HepG2 (cell line): ENCODE data around the gene P2RX3. TPM values are rescaled to one million over a fixed set of nuclear protein-coding genes. Genes with fewer than 3 reads are reported as not detected.

ENCODE experiments used
- ARID4A ChIP-seq: sonication (generic); formaldehyde crosslinking; IDR thresholded peaks from 2 replicates; pipeline ENCODE4 v1.5.0; 2020; ENCODE audit warnings: mild to moderate bottlenecking, missing genetic modification reagents, borderline replicate concordance
- HNRNPLL ChIP-seq: fragments of 200-400 bp; formaldehyde crosslinking; IDR thresholded peaks from 2 replicates; pipeline ENCODE4 v1.6.1; 2017; ENCODE audit warnings: mild to moderate bottlenecking, low read depth, low read length; ENCODE audit not compliant: poor library complexity, severe bottlenecking
- MYC ChIP-seq: sonication (generic); formaldehyde crosslinking; IDR thresholded peaks from 2 replicates; pipeline ENCODE4 v1.9.0; 2021; ENCODE audit warnings: missing genetic modification reagents, borderline replicate concordance
- SP1 ChIP-seq, 2 experiments: fragments of 450-650 bp in 1 of 2; sonication (generic) in 1 of 2; formaldehyde crosslinking in 1 of 2; IDR thresholded peaks; 2 replicates each; pipeline versions ENCODE4 v1.4.0 to v1.6.1; 2016 to 2020; ENCODE audit warnings: missing genetic modification reagents in 1 of 2
- TBX2 ChIP-seq: sonication (generic); formaldehyde crosslinking; IDR thresholded peaks from 2 replicates; pipeline ENCODE4 v1.5.0; 2020; ENCODE audit warnings: missing genetic modification reagents, mild to moderate bottlenecking, borderline replicate concordance
- TFE3 ChIP-seq: IDR thresholded peaks from 2 replicates; pipeline ENCODE4 v1.6.1; 2016
- ZNF10 ChIP-seq: sonication (generic); formaldehyde crosslinking; IDR thresholded peaks from 2 replicates; pipeline ENCODE4 v1.4.0; 2020; ENCODE audit warnings: mild to moderate bottlenecking, low read depth, missing genetic modification reagents, borderline replicate concordance
- ZNF441 ChIP-seq: sonication (generic); formaldehyde crosslinking; IDR thresholded peaks from 2 replicates; pipeline ENCODE4 v1.7.0; 2021; ENCODE audit warnings: missing genetic modification reagents, borderline replicate concordance
- ZNF580 ChIP-seq: IDR thresholded peaks from 2 replicates; pipeline ENCODE4 v1.6.1; 2016; ENCODE audit warnings: low read depth, borderline replicate concordance
- ZNF740 ChIP-seq: sonication (generic); formaldehyde crosslinking; IDR thresholded peaks from 2 replicates; pipeline ENCODE4 v1.4.0; 2020; ENCODE audit warnings: missing genetic modification reagents
- ZNF800 ChIP-seq: sonication (generic); formaldehyde crosslinking; IDR thresholded peaks from 2 replicates; pipeline ENCODE4 v1.4.0; 2020; ENCODE audit warnings: missing genetic modification reagents
- ZXDC ChIP-seq: sonication (generic); formaldehyde crosslinking; IDR thresholded peaks from 2 replicates; pipeline ENCODE4 v1.5.0; 2020; ENCODE audit warnings: mild to moderate bottlenecking, missing genetic modification reagents
- polyA plus RNA-seq, 8 experiments: library from polyadenylated mRNA; depleted of rRNA in 3 of 8; stranded (reverse) in 7 of 8; unstranded in 1 of 8; fragments of >200 nt; fragmentation: Illumina TruSeq in 4 of 8; extraction: Trizol in 4 of 8; gene quantifications; 2 replicates each; pipeline versions ENCODE4 v1.2.1 to v1.2.3, GENCODE V29; 2011 to 2016; ENCODE audit warnings: low read depth in 4 of 8, missing spikeins in 1 of 8, mixed read lengths in 1 of 8; ENCODE audit not compliant: insufficient read depth in 1 of 8
- total RNA-seq, 5 experiments: library from RNA; depleted of rRNA; stranded (reverse); fragments of >200 nt; fragmentation: Illumina TruSeq; extraction: Trizol; gene quantifications; 2 replicates each; pipeline ENCODE4 v1.2.3, GENCODE V29; 2016; ENCODE audit warnings: low read depth in 1 of 5

P2RX3 gene
- total and polyA plus RNA-seq, 2 of the 13 experiments (the other 11 are each of a cell fraction or from before 2014, with no cell fraction given), result 0.08 TPM; not detected in 1

GRCh38 chr11:57324886-57325734 is 13.0 kb upstream of the P2RX3 start, which contains the start of gene TNKS1BP1 (continued):
- TF ChIP-seq ZNF580 (CRISPR knock-in tag), result peak; percentile 35; the same call in 1 of the 2 replicates
- no peak; the same call in 1 of the 2 replicates for TF ChIP-seq ZNF441 (CRISPR knock-in tag)
- TF ChIP-seq TBX2 (CRISPR knock-in tag), result peak; percentile 50; the same call in 1 of the 2 replicates
- no peak for TF ChIP-seq ZNF10 (CRISPR knock-in tag)
- TF ChIP-seq SP1 (IDR thresholded peaks at IDR 0.05), result no peak
- TF ChIP-seq SP1 (CRISPR knock-in tag; IDR thresholded peaks at IDR 0.05), result peak; percentile 62
- TF ChIP-seq ARID4A (CRISPR knock-in tag), result peak; percentile 79; the same call in 1 of the 2 replicates
- TF ChIP-seq HNRNPLL, result peak; percentile 90
- peak; percentile 73; the same call in 1 of the 2 replicates for TF ChIP-seq ZNF800 (CRISPR knock-in tag)
- 0 out of 2 replicates have a peak, but pooled peaks have one; percentile 48 for TF ChIP-seq MYC (CRISPR knock-in tag)
- no peak for TF ChIP-seq ZXDC (CRISPR knock-in tag)
- TF ChIP-seq TFE3 (CRISPR knock-in tag), result 0 out of 2 replicates have a peak, but pooled peaks have one; percentile 19
- TF ChIP-seq ZNF740 (CRISPR knock-in tag), result 0 out of 2 replicates have a peak, but pooled peaks have one; percentile 23
